Stimulated activated naive CD8-positive, alpha-beta T cell treated with anti-CD3 and anti-CD28 coated beads, Interleukin-15, Interleukin-2, amounts not matched to agents 100 ng/mL and 50 ng/mL, for 24 hours (primary cell): ENCODE measurements around the gene RAD50.
A peak's percentile ranks its signal among the peaks of the same experiment; 100 is the strongest.
"Not testable (repeated sequence)": the region's sequence is repeated elsewhere in the genome, so short reads cannot be mapped to it uniquely, and the experiment has no call there.

ENCODE experiments used
- H3K27ac Mint-ChIP-seq: one replicate; pipeline ENCODE4 v1.8.0; 2021; ENCODE audit warnings: mild to moderate bottlenecking, mixed read lengths
- H3K27me3 Mint-ChIP-seq: one replicate; pipeline ENCODE4 v1.8.0; 2021; ENCODE audit warnings: mixed read lengths
- H3K36me3 Mint-ChIP-seq: one replicate; pipeline ENCODE4 v1.8.0; 2021; ENCODE audit warnings: low read depth, mixed read lengths
- H3K4me1 Mint-ChIP-seq: one replicate; pipeline ENCODE4 v1.8.0; 2021; ENCODE audit warnings: low read depth, mixed read lengths
- H3K4me3 Mint-ChIP-seq: one replicate; pipeline ENCODE4 v1.8.0; 2021; ENCODE audit warnings: mild to moderate bottlenecking, mixed read lengths
- H3K9me3 Mint-ChIP-seq: one replicate; pipeline ENCODE4 v1.8.0; 2021; ENCODE audit warnings: mixed read lengths

The RAD50 gene

DNA sequence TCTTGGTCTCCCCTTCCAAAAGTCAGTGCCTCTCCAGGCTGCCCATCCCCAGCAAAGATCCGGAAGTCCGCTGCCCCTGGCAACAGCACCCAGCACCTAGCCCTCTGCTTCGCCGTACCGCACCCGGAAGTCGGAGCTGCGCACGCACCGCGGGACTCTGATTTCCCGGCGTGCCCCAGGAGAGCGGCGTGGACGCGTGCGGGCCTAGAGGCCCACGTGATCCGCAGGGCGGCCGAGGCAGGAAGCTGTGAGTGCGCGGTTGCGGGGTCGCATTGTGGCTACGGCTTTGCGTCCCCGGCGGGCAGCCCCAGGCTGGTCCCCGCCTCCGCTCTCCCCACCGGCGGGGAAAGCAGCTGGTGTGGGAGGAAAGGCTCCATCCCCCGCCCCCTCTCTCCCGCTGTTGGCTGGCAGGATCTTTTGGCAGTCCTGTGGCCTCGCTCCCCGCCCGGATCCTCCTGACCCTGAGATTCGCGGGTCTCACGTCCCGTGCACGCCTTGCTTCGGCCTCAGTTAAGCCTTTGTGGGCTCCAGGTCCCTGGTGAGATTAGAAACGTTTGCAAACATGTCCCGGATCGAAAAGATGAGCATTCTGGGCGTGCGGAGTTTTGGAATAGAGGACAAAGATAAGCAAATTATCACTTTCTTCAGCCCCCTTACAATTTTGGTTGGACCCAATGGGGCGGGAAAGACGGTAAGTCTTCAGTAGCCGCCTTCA is at the start of gene RAD50:
Gene RAD50 (plus strand): TSS at position 215 of the 715 bp plus-strand sequence. CDS start 348 bp downstream, at position 563.
- peak within 1 kb of the TSS; percentile 89 for H3K4me3 Mint-ChIP-seq
- H3K36me3 Mint-ChIP-seq: peaks cover 7% of the 10 kb centered on the region
- H3K27ac Mint-ChIP-seq: peak within 1 kb of the TSS; percentile 95
- no peaks in the 10 kb centered on the region for H3K9me3 Mint-ChIP-seq
- peaks cover 26% of the 10 kb centered on the region for H3K4me1 Mint-ChIP-seq
- no peaks in the 10 kb centered on the region for H3K27me3 Mint-ChIP-seq

DNA sequence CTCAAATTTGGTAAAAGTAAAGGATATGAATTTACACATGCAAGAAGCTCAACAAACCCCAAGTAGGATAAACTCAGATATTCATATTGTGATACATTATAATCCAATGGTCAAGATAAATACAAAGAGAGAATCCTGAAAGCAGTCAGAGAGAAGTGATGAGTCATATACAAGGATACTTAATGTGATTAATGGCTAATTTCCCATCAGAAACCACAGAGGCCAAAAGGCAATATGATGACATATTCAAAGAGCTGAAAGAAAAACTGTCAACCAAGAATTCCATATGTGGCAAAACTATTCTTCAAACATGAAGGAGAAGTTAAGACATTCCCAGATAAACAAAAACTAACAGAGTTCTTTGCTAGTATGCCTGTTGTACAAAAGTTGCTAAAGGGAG is 46.7 kb upstream of the RAD50 start:
- Mint-ChIP-seq H3K27ac (no peak overlapping the region), H3K36me3 (no peaks in the 10 kb centered on the region), H3K4me1 (peaks cover 16% of the 10 kb centered on the region), H3K9me3 (peaks cover 7% of the 10 kb centered on the region), H3K4me3 (no peak overlapping the region), H3K27me3 (peaks cover 32% of the 10 kb centered on the region)

DNA sequence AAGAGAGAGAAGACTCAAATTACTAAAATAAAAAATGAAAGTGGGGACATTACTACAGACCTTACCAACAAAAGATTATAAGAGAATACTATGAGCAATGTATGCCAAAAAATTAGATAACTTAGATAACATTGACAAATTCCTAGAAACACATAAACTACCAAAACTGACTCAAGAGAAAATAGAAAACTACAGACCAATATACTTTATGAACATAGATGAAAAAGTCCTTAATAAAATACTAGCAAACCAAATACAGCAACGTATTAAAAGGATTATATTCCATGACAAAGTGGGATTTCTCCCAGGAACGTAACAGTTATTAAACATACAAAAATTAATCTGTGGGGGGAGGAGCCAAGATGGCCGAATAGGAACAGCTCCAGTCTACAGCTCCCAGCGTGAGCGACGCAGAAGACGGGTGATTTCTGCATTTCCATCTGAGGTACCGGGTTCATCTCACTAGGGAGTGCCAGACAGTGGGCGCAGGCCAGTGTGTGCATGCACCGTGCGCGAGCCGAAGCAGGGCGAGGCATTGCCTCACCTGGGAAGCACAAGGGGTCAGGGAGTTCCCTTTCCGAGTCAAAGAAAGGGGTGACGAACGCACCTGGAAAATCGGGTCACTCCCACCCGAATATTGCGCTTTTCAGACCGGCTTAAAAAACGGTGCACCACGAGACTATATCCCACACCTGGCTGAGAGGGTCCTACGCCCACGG is 43.0 kb upstream of the RAD50 start:
- H3K36me3 Mint-ChIP-seq, H3K9me3 Mint-ChIP-seq, H3K27ac Mint-ChIP-seq, H3K4me3 Mint-ChIP-seq: not testable (repeated sequence)
- H3K27me3 Mint-ChIP-seq: peaks cover 24% of the 10 kb centered on the region
- peaks cover 14% of the 10 kb centered on the region for H3K4me1 Mint-ChIP-seq

DNA sequence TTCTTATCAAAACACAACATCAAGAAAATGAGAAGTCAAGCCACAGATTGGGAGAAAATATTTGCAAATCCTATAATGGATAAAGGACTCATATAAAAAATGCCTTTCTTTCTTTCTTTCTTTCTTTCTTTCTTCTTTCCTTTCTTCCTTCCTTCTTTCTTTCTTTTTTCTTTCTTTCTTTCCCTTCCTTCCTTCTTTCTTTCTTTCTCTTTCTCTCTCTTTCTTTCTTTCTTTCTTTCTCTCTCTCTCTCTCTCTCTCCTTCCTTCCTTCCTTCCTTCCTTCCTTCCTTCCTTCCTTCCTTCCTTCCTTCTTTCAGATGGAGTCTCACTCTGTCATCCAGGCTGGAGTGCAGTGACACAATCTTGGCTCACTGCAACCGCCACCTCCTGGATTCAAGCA is 34.7 kb upstream of the RAD50 start:
- H3K27me3 Mint-ChIP-seq, H3K36me3 Mint-ChIP-seq, H3K9me3 Mint-ChIP-seq, H3K4me3 Mint-ChIP-seq, H3K27ac Mint-ChIP-seq: not testable (repeated sequence)
- H3K4me1 Mint-ChIP-seq: peaks cover 44% of the 10 kb centered on the region

DNA sequence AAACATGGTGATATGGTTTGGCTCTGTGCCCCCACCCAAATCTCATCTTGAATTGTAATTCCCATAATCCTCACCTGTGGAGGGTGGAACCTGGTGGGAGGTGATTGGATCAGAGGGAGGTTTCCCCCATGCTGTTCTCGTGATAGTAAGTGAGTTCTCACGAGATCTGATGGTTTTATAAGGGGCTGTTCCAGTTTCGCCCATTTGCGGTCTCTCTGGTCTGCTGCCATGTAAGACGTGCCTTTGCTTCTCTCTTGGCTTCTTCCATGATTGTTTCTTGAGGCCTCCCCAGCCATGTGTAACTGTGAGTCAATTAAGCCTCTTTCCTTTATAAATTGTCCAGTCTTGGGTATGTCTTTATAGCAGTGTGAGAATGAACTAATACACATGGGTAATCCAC is 31.9 kb upstream of the RAD50 start:
- not testable (repeated sequence) for H3K27me3 Mint-ChIP-seq

DNA sequence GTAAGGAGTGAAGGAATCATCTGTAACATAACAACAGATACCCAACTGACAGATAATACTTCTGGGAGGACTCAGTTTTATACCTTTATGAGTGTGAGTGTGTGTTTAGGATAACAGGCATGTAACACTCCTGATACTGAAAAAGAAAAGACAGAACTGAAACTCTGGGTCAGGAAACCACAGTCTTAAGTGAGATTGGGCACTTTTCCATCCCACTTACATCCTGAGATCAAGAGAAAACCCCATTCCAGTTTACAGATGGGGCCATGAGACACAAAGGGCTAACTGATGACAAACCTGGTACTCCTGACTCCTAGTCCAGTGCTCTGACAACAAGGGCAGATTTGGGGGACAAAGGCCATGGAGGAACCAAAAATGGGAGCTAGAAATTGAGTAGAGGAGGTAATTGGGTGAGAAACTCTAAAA is 31.5 kb upstream of the RAD50 start:
- Mint-ChIP-seq H3K36me3 (no peaks in the 10 kb centered on the region), H3K27me3 (peaks cover 4% of the 10 kb centered on the region), H3K4me3 (peak overlapping the region; percentile 61), H3K9me3 (no peaks in the 10 kb centered on the region), H3K27ac (peak overlapping the region; percentile 77), H3K4me1 (peaks cover 59% of the 10 kb centered on the region)

More for the DNA sequence above, 31.9 kb upstream of the RAD50 start:
- H3K4me1 Mint-ChIP-seq: peaks cover 63% of the 10 kb centered on the region
- not testable (repeated sequence) for H3K9me3 Mint-ChIP-seq, H3K36me3 Mint-ChIP-seq, H3K4me3 Mint-ChIP-seq
- peak overlapping the region; percentile 77 for H3K27ac Mint-ChIP-seq

DNA sequence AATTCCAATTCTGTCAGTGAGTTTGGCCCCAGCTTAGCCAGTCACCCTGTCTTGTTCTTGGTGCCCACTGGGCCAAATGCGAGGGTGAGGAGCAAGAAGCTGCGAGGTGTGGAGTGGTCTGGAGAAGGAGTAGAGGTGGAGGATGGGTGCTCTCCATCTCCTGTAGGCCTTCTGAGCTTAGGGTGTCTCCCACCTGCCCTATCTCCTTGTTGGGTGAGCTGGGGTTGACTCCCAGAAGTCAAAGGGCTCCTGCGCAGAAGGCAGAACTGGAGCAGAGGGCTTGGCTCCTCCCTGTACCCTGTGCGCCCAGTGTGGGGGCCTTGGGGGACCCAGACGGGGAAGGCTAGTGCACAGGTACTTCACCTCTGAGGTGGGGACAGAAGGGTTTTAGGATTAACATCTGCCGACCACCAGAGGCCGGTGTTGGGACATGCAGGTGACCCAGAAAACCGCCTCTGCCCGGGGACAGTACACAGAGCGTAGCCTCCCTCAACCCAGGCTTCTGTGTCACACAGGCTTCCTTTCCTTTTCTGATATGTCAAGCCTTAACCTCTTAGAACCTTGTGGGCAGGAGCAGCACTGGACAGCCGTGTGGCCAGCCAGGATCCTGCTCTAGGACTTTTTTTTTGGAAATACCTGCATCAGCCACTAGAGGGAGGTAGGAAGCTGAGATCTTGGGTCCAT is 30.3 kb upstream of the RAD50 start:
- no peaks in the 10 kb centered on the region for H3K36me3 Mint-ChIP-seq
- H3K4me3 Mint-ChIP-seq: no peak overlapping the region
- peaks cover 4% of the 10 kb centered on the region for H3K27me3 Mint-ChIP-seq
- H3K4me1 Mint-ChIP-seq: peaks cover 59% of the 10 kb centered on the region
- H3K27ac Mint-ChIP-seq: no peak overlapping the region
- H3K9me3 Mint-ChIP-seq: no peaks in the 10 kb centered on the region

DNA sequence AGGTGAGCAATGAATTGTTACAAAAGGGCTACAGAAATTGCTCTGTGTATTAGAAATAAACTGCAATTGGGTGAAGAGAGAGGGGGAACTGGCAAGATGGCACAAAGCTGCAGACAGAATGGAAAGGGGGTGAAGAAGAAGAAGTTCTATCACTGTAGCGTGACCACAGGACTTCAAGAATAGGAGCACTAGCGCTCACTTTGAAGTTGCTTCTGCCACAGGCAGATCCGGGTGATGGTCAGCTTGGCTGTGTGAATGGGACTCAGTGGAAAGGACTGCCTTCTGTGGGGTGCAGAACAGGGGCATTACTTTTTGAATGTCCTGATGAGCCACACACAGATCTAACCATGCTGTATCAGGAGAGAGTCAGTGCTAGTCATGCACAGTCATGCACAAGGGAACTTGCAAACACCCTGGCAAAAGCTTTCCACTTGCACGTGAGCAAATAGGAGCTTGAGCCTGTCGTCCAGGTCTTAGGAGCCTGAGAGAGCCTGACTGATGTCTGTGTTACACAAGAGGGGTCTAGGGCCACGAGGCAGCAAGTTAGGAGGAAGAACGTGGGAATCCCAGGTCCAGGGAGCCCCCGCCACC is 29.7 kb upstream of the RAD50 start:
- peak overlapping the region; percentile 34 for H3K27ac Mint-ChIP-seq
- no peaks in the 10 kb centered on the region for H3K9me3 Mint-ChIP-seq
- H3K27me3 Mint-ChIP-seq: peaks cover 4% of the 10 kb centered on the region
- peaks cover 59% of the 10 kb centered on the region for H3K4me1 Mint-ChIP-seq
- H3K4me3 Mint-ChIP-seq: no peak overlapping the region
- H3K36me3 Mint-ChIP-seq: no peaks in the 10 kb centered on the region

DNA sequence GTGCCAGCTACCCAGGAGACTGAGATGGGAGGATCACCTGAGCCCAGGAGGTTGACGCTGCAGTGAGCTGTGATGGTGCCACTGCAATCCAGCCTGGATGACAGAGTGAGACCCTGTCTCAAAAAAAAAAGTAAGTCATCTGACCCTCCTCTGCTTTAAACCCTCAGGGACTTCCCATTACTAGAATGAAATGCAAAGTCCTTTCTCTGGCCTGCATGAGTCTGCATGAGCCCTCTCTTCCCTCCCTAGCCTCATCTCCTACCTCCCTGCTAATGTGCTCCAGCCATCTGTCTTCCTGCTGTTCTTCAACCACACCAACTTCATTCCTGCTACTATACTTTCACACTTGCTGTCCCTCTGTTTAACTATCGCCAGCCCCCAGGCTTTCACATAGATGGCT is 28.8 kb upstream of the RAD50 start:
- H3K27ac Mint-ChIP-seq: no peak overlapping the region
- H3K36me3 Mint-ChIP-seq: no peaks in the 10 kb centered on the region
- H3K4me1 Mint-ChIP-seq: peaks cover 57% of the 10 kb centered on the region
- H3K9me3 Mint-ChIP-seq: no peaks in the 10 kb centered on the region
- H3K4me3 Mint-ChIP-seq: no peak overlapping the region
- peaks cover 4% of the 10 kb centered on the region for H3K27me3 Mint-ChIP-seq

DNA sequence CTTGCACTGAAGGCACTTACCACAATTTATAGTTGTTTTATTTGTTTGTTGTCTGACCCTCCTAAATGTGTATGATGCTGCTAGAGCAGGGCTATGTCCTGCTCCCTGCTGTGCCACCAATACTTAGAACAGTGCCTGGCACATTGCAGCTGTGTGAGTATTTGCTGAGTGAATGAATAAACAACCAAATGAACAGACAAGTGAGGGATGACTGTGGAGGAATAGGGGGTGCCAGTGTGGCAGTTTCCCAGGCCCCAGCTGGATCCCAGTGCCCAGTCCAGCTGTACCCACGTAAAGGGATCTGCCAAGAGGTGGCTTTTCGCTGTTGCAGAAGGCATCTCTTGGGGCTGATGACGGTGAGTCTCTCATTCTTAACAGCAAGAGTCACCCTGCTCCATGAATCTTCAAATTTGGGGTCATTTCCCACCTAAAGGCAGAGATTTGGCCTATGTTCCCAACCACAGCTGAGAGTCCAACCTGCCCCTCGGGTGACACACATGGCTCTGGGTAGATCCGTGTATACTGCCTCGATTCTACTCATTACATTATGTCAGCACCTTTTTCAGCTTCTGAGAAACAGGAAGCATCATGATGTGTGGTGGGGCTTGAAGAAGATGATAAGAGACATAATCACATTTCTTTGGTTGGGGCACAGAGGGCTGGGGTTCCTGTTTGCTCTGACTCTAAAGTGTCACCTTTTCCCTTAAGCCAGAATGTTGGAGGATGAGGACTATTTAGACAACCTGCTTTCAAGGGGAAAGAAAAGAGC is 27.7 kb upstream of the RAD50 start:
- Mint-ChIP-seq H3K4me3 (no peak overlapping the region), H3K4me1 (peaks cover 56% of the 10 kb centered on the region), H3K27ac (no peak overlapping the region), H3K36me3 (no peaks in the 10 kb centered on the region), H3K27me3 (peaks cover 4% of the 10 kb centered on the region), H3K9me3 (no peaks in the 10 kb centered on the region)

DNA sequence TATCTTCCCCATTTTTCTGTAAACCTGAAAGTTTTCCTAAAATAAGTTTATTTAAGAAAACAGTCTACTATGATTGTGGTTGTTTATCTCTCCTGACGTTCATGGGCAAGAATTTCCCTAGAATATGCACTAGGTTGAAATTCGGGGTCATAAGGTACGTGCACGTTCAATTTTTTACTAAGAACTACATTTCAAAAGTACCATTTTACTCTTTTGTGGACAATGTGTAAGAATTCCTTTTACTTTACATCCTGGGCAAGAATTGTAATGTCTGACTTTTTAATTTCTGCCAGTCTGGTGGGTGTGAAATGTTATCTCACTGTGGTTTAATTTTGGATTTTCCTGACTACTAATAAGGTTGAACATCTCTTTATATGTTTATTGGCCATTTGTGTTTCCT is 25.8 kb upstream of the RAD50 start:
- Mint-ChIP-seq H3K36me3 (no peaks in the 10 kb centered on the region), H3K27ac (no peak overlapping the region), H3K4me1 (peaks cover 38% of the 10 kb centered on the region), H3K27me3 (peaks cover 9% of the 10 kb centered on the region), H3K4me3 (no peak overlapping the region), H3K9me3 (no peaks in the 10 kb centered on the region)

DNA sequence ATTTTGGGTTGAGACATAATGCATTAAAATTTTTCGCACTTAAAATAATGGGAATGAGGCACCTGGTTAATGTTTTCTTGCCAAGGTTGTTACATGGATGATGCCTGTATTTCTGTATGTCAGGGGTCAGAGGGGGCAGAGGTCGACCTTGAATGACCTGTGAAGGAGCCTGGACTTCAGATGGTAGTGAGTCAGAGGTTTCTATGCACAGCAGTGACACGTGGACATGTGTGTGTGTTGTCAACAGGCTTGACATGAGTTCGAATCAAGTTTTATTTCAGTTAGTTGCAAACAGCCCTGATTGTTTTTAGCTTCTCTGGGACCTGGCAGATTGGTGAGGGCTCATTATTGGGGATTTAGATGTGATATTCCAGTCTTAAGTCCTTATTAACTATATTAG is 17.1 kb upstream of the RAD50 start:
- no peak overlapping the region for H3K4me3 Mint-ChIP-seq
- H3K36me3 Mint-ChIP-seq: no peaks in the 10 kb centered on the region
- peaks cover 7% of the 10 kb centered on the region for H3K4me1 Mint-ChIP-seq
- H3K27ac Mint-ChIP-seq: no peak overlapping the region
- H3K27me3 Mint-ChIP-seq: peaks cover 17% of the 10 kb centered on the region
- no peaks in the 10 kb centered on the region for H3K9me3 Mint-ChIP-seq

DNA sequence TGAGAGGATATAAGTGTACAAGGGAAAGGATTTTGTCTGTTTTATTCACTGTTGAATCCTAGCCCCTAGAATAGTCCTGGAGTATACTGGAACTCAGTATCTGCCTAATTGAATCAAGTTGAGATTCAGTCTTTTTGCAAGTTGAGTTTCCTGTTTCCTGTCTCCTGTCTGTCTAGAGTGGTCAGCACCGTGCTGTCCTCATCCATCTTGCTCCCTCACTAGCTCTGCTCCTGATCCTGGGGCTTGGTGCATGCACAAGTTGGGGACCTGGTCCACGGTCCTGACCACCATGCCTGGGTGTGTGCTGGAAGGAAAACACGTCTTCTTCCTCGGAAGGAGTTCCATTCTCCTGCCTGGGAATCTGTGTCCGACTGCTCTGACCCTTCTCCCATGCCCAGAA is 16.6 kb upstream of the RAD50 start:
- H3K36me3 Mint-ChIP-seq: no peaks in the 10 kb centered on the region
- H3K9me3 Mint-ChIP-seq: no peaks in the 10 kb centered on the region
- H3K27me3 Mint-ChIP-seq: peaks cover 17% of the 10 kb centered on the region
- no peak overlapping the region for H3K4me3 Mint-ChIP-seq
- H3K27ac Mint-ChIP-seq: no peak overlapping the region
- H3K4me1 Mint-ChIP-seq: peaks cover 7% of the 10 kb centered on the region

DNA sequence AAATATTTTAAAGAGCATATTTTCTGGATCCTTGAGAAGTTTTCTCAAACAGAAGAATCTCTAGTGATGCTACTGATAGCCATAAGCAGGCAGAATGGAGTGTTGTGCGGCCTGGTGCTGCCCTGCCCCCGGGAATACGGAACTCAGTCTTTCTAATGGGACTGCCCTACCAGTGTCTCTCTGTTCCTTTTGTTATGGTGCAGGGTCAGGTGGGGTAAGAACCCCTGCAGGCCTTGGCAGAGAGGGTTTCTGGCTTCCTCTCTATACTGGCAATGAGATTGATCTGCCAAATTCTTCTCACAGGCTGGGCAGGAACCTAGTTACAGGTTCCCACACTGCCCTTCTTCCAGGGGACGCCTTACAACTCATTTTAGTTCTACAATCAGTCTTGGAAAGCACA is 16.0 kb upstream of the RAD50 start:
- H3K4me1 Mint-ChIP-seq: peaks cover 9% of the 10 kb centered on the region
- no peaks in the 10 kb centered on the region for H3K9me3 Mint-ChIP-seq
- peaks cover 13% of the 10 kb centered on the region for H3K27me3 Mint-ChIP-seq
- no peak overlapping the region for H3K27ac Mint-ChIP-seq
- no peak overlapping the region for H3K4me3 Mint-ChIP-seq
- no peaks in the 10 kb centered on the region for H3K36me3 Mint-ChIP-seq
